ENCODE measurements around the gene UBIAD1.

DNA sequence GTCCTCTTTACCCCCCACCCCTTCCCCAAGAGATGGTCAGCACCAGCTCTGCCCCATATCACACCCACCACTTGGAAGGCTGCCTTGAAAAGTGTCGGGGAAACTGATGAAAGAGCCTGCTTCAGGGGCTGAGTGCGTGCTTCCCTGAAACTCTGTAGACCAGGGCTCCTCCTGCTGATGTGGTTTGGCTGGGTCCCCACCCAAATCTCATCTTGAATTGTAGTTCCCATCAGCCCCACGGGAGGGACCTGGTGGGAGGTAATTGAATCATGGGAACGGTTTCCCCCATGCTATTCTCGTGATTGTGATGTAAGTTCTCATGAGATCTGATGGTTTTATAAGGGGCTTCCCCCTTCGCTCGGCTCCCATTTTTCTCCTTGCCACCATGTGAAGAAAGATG, 36.4 kb downstream of the UBIAD1 start:
- TF ChIP-seq POLR2A (IDR thresholded peaks at IDR 0.05; ENCODE audit: low read depth, low read length): no peak
- no peak for TF ChIP-seq POLR2AphosphoS5 (IDR thresholded peaks at IDR 0.05; ENCODE audit: low read depth, low read length)
- no peak for TF ChIP-seq PAX5 (IDR thresholded peaks at IDR 0.05; ENCODE audit: insufficient read depth, low read length, severe bottlenecking)

Measured in GM12891 (cell line).